Upper lobe of left lung (tissue), 6 donors: Measurements from ENCODE around the gene CLSTN2. TPM values are rescaled to one million over a fixed set of nuclear protein-coding genes. Genes with fewer than 3 reads are reported as not detected.

ENCODE experiments used
- ATAC-seq, 2 donors: fragments of 200-7000 bp; cut with Tn5 transposase; one replicate each; pipeline ENCODE4 v1.9.1; 2022; ENCODE audit warnings: mild to moderate bottlenecking in 2 of 2, moderate library complexity in 2 of 2; ENCODE audit not compliant: low FRiP score in 2 of 2
- DNase-seq, 2 donors: peaks; one replicate each; pipeline ENCODE4 v3.0.0-alpha.2; 2019 to 2020
- H3K27ac ChIP-seq, 4 donors: fragments of 200-600 bp; sonication (generic); one replicate each; pipeline ENCODE4 v1.5.1; 2016 to 2019
- H3K27me3 ChIP-seq, 4 donors: fragments of 200-600 bp; sonication (generic); one replicate each; pipeline ENCODE4 v1.5.1; 2017 to 2019
- H3K36me3 ChIP-seq, 4 donors: fragments of 200-600 bp; sonication (generic); one replicate each; pipeline ENCODE4 v1.5.1; 2016 to 2019
- H3K4me1 ChIP-seq, 4 donors: fragments of 200-600 bp; sonication (generic); one replicate each; pipeline ENCODE4 v1.5.1; 2018 to 2019
- H3K4me3 ChIP-seq, 4 donors: fragments of 200-600 bp; sonication (generic); one replicate each; pipeline ENCODE4 v1.5.1; 2017 to 2019; ENCODE audit warnings: mild to moderate bottlenecking in 2 of 4, moderate library complexity in 1 of 4
- H3K9me3 ChIP-seq, 4 donors: fragments of 200-600 bp; sonication (generic); one replicate each; pipeline ENCODE4 v1.5.1; 2018 to 2019
- EP300 ChIP-seq, 4 donors: sonication (generic); formaldehyde crosslinking; IDR thresholded peaks; one replicate each; pipeline ENCODE4 v1.5.1; 2017; ENCODE audit warnings: antibody characterized with exemption in 4 of 4, control low read depth in 2 of 4
- POLR2A ChIP-seq, 4 donors: fragments of 450-650 bp; IDR thresholded peaks; one replicate each; pipeline ENCODE4 v1.5.1; 2016 to 2017; ENCODE audit warnings: antibody characterized with exemption in 4 of 4, mild to moderate bottlenecking in 2 of 4
- POLR2AphosphoS5 ChIP-seq, 2 donors: sonication (generic); formaldehyde crosslinking; IDR thresholded peaks; one replicate each; pipeline ENCODE4 v1.5.1; 2017; ENCODE audit warnings: antibody characterized with exemption in 2 of 2
- WGBS, 2 donors: methylation state at CpG; one replicate each; pipeline ENCODE4 v1.1.5; 2017 to 2018; 5-methylcytosine and 5-hydroxymethylcytosine counted together
- total RNA-seq, 6 donors: library from RNA; depleted of rRNA in 4 of 6; stranded (reverse); fragments of >200 nt in 4 of 6; gene quantifications; one replicate each; pipeline versions ENCODE4 v1.1.0 to v1.2.1, GENCODE V29; 2016 to 2021
- TF ChIP-seq, protein P1 (sequence below), 6 experiments: fragments of 450-650 bp in 4 of 6; fragments of 200-600 bp in 2 of 6; sonication (generic) in 2 of 6; IDR thresholded peaks; one replicate each; pipeline ENCODE4 v1.5.1; 2016 to 2019; ENCODE audit warnings: antibody characterized with exemption in 6 of 6
- donor health status: DM: no; HTN: no; CAD: no; lungs with moderate emphysema.
- donor health status: DM: no; HTN: yes; CAD: no; lungs with severe emphysema.

The CLSTN2 gene
- total RNA-seq, 6 donors from 2014 or later: 1.0 to 4.3 (median 1.6) TPM

DNA sequence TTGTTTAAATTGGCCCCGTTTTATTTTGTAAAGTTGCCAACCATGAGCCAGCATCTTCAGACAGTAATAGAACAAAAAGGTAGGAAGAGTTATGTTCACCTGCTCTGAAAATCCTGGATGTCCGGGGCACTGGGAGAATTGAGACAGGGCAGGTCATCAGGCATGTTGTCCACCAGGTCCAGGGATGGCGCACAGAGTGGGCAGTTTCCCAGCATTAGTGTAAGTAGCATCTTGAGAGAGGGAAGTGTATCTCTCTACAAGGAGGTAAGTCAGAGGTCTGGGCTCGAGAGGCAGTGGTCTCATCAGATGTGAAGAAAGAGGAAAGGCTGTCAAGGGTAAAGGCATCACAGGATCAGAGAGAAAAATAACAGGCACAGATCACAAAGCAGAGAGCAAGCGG is 339.4 kb downstream of the CLSTN2 start:
- 80 to 81% methylated on average over 5 of the region's 5 CpGs for WGBS, 2 donors
- DNase-seq: no peak
- no peak for ATAC-seq
- no peak overlapping the region for H3K4me3 ChIP-seq
- no peaks in the 10 kb centered on the region for H3K9me3 ChIP-seq
- no peak overlapping the region for H3K27ac ChIP-seq
- no peaks in the 10 kb centered on the region for H3K27me3 ChIP-seq
- H3K36me3 ChIP-seq: no peaks in the 10 kb centered on the region
- no peak for TF ChIP-seq POLR2A (IDR thresholded peaks at IDR 0.05)
- TF ChIP-seq, protein P1, sequence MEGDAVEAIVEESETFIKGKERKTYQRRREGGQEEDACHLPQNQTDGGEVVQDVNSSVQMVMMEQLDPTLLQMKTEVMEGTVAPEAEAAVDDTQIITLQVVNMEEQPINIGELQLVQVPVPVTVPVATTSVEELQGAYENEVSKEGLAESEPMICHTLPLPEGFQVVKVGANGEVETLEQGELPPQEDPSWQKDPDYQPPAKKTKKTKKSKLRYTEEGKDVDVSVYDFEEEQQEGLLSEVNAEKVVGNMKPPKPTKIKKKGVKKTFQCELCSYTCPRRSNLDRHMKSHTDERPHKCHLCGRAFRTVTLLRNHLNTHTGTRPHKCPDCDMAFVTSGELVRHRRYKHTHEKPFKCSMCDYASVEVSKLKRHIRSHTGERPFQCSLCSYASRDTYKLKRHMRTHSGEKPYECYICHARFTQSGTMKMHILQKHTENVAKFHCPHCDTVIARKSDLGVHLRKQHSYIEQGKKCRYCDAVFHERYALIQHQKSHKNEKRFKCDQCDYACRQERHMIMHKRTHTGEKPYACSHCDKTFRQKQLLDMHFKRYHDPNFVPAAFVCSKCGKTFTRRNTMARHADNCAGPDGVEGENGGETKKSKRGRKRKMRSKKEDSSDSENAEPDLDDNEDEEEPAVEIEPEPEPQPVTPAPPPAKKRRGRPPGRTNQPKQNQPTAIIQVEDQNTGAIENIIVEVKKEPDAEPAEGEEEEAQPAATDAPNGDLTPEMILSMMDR (IDR thresholded peaks at IDR 0.05): no peak
- TF ChIP-seq EP300 (IDR thresholded peaks at IDR 0.05): no peak
- TF ChIP-seq POLR2AphosphoS5 (IDR thresholded peaks at IDR 0.05): no peak
- no peaks in the 10 kb centered on the region for H3K4me1 ChIP-seq

DNA sequence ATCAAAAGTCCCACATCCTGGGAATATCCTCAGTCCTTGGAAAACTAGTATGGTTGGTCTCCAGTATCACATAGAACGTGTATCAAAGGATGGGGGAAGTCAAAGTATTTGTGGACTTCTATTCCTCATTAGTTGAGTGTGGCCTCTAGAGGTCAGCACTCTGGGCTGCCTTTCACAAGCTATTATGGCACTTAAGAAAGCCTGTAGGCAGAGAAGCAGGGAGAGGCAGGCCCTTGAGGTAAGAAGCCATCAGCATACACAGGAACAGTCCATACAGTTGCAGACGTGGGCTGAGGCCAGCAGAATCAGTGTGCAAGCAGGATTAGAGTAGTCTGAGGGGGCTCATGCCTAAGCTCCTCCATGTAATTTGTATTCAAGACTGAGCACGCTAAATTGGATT is 341.7 kb downstream of the CLSTN2 start:
- Histone ChIP-seq H3K36me3 (no peaks in the 10 kb centered on the region), H3K4me3 (no peak overlapping the region), H3K9me3 (no peaks in the 10 kb centered on the region), H3K4me1 (no peaks in the 10 kb centered on the region), H3K27ac (no peak overlapping the region), H3K27me3 (no peaks in the 10 kb centered on the region)
- no peak for TF ChIP-seq EP300 (IDR thresholded peaks at IDR 0.05)
- no peak for TF ChIP-seq POLR2A (IDR thresholded peaks at IDR 0.05)
- TF ChIP-seq, protein P1 (IDR thresholded peaks at IDR 0.05): peak in 3 of 6 experiments; percentile 20 to 45 (median 27)
- no peak for TF ChIP-seq POLR2AphosphoS5 (IDR thresholded peaks at IDR 0.05)
- peak in 1 of 2 donors; percentile 25 for ATAC-seq
- DNase-seq: peak in 1 of 2 donors; percentile 53
- whole genome bisulfite sequencing, 2 donors: 41 to 44% methylated on average over 3 of the region's 3 CpGs

DNA sequence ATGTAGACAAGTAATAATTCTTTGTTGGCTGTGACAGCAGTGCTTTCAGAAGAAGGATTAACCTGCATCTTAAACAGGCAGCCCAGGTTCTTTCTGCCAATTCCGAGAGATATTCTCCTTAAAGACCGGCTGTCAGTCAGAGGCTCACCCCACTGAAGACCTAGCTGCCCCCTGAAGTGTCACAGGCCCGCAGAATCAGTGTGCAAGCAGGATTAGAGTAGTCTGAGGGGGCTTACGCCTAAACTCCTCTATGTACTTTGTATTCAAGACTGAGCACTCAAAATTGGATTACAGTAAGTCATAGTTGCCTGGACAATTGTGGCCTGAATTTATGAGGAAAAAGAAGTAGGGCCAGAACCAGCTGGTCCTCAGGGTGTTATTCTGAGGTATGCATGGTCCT is 342.9 kb downstream of the CLSTN2 start:
- Histone ChIP-seq H3K9me3 (no peaks in the 10 kb centered on the region), H3K4me3 (no peak overlapping the region), H3K27ac (no peak overlapping the region), H3K36me3 (no peaks in the 10 kb centered on the region), H3K4me1 (no peaks in the 10 kb centered on the region), H3K27me3 (no peaks in the 10 kb centered on the region)
- DNase-seq (no peak), ATAC-seq (no peak)
- WGBS, 2 donors: 86 to 100% methylated on average over 3 to 4 of the region's 4 CpGs
- TF ChIP-seq POLR2AphosphoS5 (IDR thresholded peaks at IDR 0.05) (no peak), EP300 (IDR thresholded peaks at IDR 0.05) (no peak)

DNA sequence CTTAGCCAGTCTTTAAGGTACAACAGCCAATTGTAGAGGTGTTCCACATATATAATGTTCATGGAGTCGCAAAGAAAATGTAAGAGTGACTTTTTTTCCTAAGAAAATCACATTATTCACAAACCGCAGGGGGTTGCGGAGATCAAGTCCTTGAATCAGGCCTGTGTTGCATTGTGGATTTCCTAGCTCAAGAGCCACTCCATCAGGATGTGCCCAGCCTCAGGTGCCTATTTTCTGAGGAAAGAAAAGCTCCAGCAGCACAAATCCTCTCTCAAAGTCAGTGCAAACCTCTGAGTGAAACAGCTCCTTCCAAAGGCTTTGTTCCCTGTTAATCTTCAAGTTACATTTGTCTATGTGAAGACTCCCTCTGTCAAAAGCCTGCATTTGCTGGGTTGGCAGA is 349.4 kb downstream of the CLSTN2 start:
- no peaks in the 10 kb centered on the region for H3K27me3 ChIP-seq
- H3K9me3 ChIP-seq: no peaks in the 10 kb centered on the region
- H3K27ac ChIP-seq: no peak overlapping the region
- no peak overlapping the region for H3K4me3 ChIP-seq
- no peak for ATAC-seq
- H3K4me1 ChIP-seq: no peaks in the 10 kb centered on the region
- TF ChIP-seq POLR2A (IDR thresholded peaks at IDR 0.05) (no peak), EP300 (IDR thresholded peaks at IDR 0.05) (no peak)
- TF ChIP-seq, protein P1 (IDR thresholded peaks at IDR 0.05): no peak
- 89 to 92% methylated on average over 3 of the region's 3 CpGs for WGBS, 2 donors
- DNase-seq: no peak
- no peaks in the 10 kb centered on the region for H3K36me3 ChIP-seq

DNA sequence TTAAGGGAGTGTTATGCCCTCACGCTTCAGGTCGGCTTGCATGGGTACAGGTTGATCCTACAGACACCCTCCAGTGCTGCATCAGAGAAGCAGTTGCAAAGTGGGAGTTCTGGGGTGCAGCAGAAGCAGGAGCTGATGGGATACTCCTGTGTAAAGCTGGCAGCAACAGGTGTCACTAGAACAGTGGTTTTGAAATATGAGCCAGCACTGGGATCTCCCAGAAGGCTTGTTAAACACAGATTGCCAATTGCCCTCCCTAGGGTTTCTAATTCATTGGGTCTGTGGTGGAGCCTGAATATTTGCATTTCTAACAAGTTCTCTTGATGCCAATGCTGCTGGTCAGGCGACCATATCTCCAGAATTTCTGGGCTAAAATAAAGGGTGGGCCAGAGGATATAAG is 350.4 kb downstream of the CLSTN2 start:
- no peak overlapping the region for H3K4me3 ChIP-seq
- H3K4me1 ChIP-seq: no peaks in the 10 kb centered on the region
- no peak for TF ChIP-seq POLR2AphosphoS5 (IDR thresholded peaks at IDR 0.05)
- TF ChIP-seq POLR2A (IDR thresholded peaks at IDR 0.05): no peak
- no peak for TF ChIP-seq EP300 (IDR thresholded peaks at IDR 0.05)
- TF ChIP-seq, protein P1 (IDR thresholded peaks at IDR 0.05): no peak
- no peak overlapping the region for H3K27ac ChIP-seq
- H3K36me3 ChIP-seq: no peaks in the 10 kb centered on the region
- H3K9me3 ChIP-seq: no peaks in the 10 kb centered on the region
- no peaks in the 10 kb centered on the region for H3K27me3 ChIP-seq
- WGBS, 2 donors: 62 to 67% methylated on average over 3 of the region's 3 CpGs
- DNase-seq: no peak
- no peak for ATAC-seq
